B cell (primary cell): ENCODE data around the gene FOXI2. TPM values are rescaled to one million over a fixed set of nuclear protein-coding genes. Genes with fewer than 3 reads are reported as not detected.

ENCODE experiments used
- ATAC-seq: fragments of 200-7000 bp; cut with Tn5 transposase; one replicate; pipeline ENCODE4 v1.10.0; 2021; ENCODE audit warnings: low read depth, mild to moderate bottlenecking, moderate number of reproducible peaks, moderate library complexity
- CTCF ChIA-PET: fragments of 350-600 bp; sonication (Branson Sonifier 250); formaldehyde crosslinking; loops from one replicate; lab custom pipeline; 2021; ENCODE audit warnings: antibody characterized with exemption, inconsistent platforms; lab: Charles Lee
- POLR2A ChIA-PET: fragments of 350-600 bp; sonication (Branson Sonifier 250); formaldehyde crosslinking; loops from one replicate; lab custom pipeline; 2021; ENCODE audit warnings: antibody characterized with exemption; lab: Charles Lee
- DNase-seq: peaks from one replicate; pipeline ENCODE4 v3.0.0; 2013
- H2AFZ ChIP-seq: 2 replicates; pipeline ENCODE4 v1.6.1; 2012; ENCODE audit warnings: mild to moderate bottlenecking, low read depth, low read length; ENCODE audit not compliant: insufficient read depth, poor library complexity, severe bottlenecking
- H3K27ac ChIP-seq, 2 donors: 1 replicate in 1 of 2; 2 replicates in 1 of 2; pipeline ENCODE4 v1.5.1; 2012 to 2013; ENCODE audit warnings: low read length in 2 of 2, mild to moderate bottlenecking in 2 of 2, moderate library complexity in 1 of 2
- H3K27me3 ChIP-seq, 4 experiments: fragments of 200-600 bp in 1 of 4; sonication (generic) in 1 of 4; replicated peaks in 1 of 4; 1 replicate in 2 of 4; 2 replicates in 2 of 4; pipeline versions ENCODE4 v1.6.1 to v1.7.0; 2013 to 2016; ENCODE audit warnings: low read length in 3 of 4, mild to moderate bottlenecking in 2 of 4, mixed read lengths in 1 of 4, moderate library complexity in 1 of 4; ENCODE audit not compliant: insufficient read depth in 4 of 4, control insufficient read depth in 3 of 4; ENCODE audit errors: control extremely low read depth in 1 of 4
- H3K36me3 ChIP-seq, 2 experiments: replicated peaks in 1 of 2; 1 replicate in 1 of 2; 2 replicates in 1 of 2; pipeline versions ENCODE4 v1.6.1 to v1.7.1; 2013; ENCODE audit warnings: low read length in 1 of 2; ENCODE audit not compliant: insufficient read depth in 2 of 2, control insufficient read depth in 1 of 2; ENCODE audit errors: control extremely low read depth in 1 of 2, extremely low read depth in 1 of 2
- H3K4me1 ChIP-seq, 2 donors: fragments of 200-600 bp in 1 of 2; sonication (generic) in 1 of 2; 1 replicate in 1 of 2; 2 replicates in 1 of 2; pipeline versions ENCODE4 v1.5.1 to v1.6.1; 2013 to 2017; ENCODE audit warnings: low read length in 2 of 2; ENCODE audit not compliant: control insufficient read depth in 2 of 2, insufficient read depth in 2 of 2
- H3K4me2 ChIP-seq: replicated peaks from 2 replicates; pipeline ENCODE3; 2012; ENCODE audit warnings: mild to moderate bottlenecking, low read depth, low read length; ENCODE audit not compliant: poor library complexity, severe bottlenecking
- H3K4me3 ChIP-seq, 5 experiments: fragments of 200-600 bp in 1 of 5; sonication (generic) in 1 of 5; 1 replicate in 3 of 5; 2 replicates in 2 of 5; pipeline versions ENCODE4 v1.5.1 to v1.7.0; 2011 to 2016; ENCODE audit warnings: low read length in 4 of 5, mild to moderate bottlenecking in 4 of 5, low read depth in 2 of 5, control low read depth in 1 of 5, moderate library complexity in 1 of 5; ENCODE audit not compliant: insufficient read depth in 1 of 5; ENCODE audit errors: control extremely low read depth in 1 of 5, extremely low read depth in 1 of 5
- H3K79me2 ChIP-seq: fragments of 200-600 bp; sonication (generic); one replicate; pipeline ENCODE4 v1.6.0; 2016; ENCODE audit warnings: low read length; ENCODE audit not compliant: control insufficient read depth, insufficient read depth
- H3K9ac ChIP-seq: fragments of 200-600 bp; sonication (generic); 2 replicates; pipeline ENCODE4 v1.6.1; 2017; ENCODE audit warnings: mild to moderate bottlenecking, low read length, moderate library complexity
- H3K9me3 ChIP-seq, 3 donors: one replicate each; pipeline versions ENCODE4 v1.6.1 to v1.7.1; 2013; ENCODE audit warnings: low read length in 2 of 3; ENCODE audit not compliant: control insufficient read depth in 2 of 3, insufficient read depth in 1 of 3; ENCODE audit errors: control extremely low read depth in 1 of 3
- H4K20me1 ChIP-seq: 2 replicates; pipeline ENCODE4 v1.6.0; 2012; ENCODE audit warnings: mild to moderate bottlenecking, low read length; ENCODE audit not compliant: insufficient read depth, control insufficient read depth, poor library complexity, severe bottlenecking
- H3K27ac Mint-ChIP-seq: one replicate; pipeline ENCODE4 v1.8.0; 2021; ENCODE audit warnings: mixed read lengths
- H3K27me3 Mint-ChIP-seq: one replicate; pipeline ENCODE4 v1.8.0; 2021; ENCODE audit warnings: mixed read lengths
- H3K4me1 Mint-ChIP-seq: one replicate; pipeline ENCODE4 v1.8.0; 2021; ENCODE audit warnings: mixed read lengths
- H3K4me3 Mint-ChIP-seq: one replicate; pipeline ENCODE4 v1.8.0; 2021; ENCODE audit warnings: mixed read lengths
- H3K9me3 Mint-ChIP-seq: one replicate; pipeline ENCODE4 v1.8.0; 2022; ENCODE audit warnings: mixed read lengths; ENCODE audit not compliant: insufficient read depth
- CTCF ChIP-seq: fragments of 200-600 bp; IDR thresholded peaks from one replicate; pipeline ENCODE4 v1.8.0; 2022; ENCODE audit warnings: antibody characterized with exemption, mild to moderate bottlenecking
- EZH2 ChIP-seq: IDR thresholded peaks from 2 replicates; pipeline ENCODE4 v1.6.1; 2012; ENCODE audit warnings: borderline replicate concordance, low read depth, mild to moderate bottlenecking, moderate library complexity, low read length; ENCODE audit not compliant: insufficient read depth, poor library complexity, severe bottlenecking
- WGBS: methylation state at CpG from one replicate; pipeline ENCODE4 v1.1.5; 2013; ENCODE audit warnings: missing lambda C conversion rate; ENCODE audit not compliant: insufficient coverage; 5-methylcytosine and 5-hydroxymethylcytosine counted together
- intact Hi-C: fragments of 100-400 bp; cut with micrococcal nuclease; formaldehyde crosslinking; loops from one replicate; pipeline ENCODE4 v1.10.0; 2022
- polyA plus RNA-seq: library from polyadenylated mRNA; depleted of rRNA; stranded (reverse); fragments of >200 nt; gene quantifications from 2 replicates; pipeline ENCODE4 v1.2.3, GENCODE V29; 2012
- total RNA-seq, 2 donors: library from RNA; stranded (reverse); fragments of 120-200 nt in 1 of 2; gene quantifications; 1 replicate in 1 of 2; 2 replicates in 1 of 2; pipeline versions ENCODE4 v1.2.3 to v1.2.4, GENCODE V29; 2013 to 2022

FOXI2 gene
- total and polyA plus RNA-seq, 2 donors (not counting 1 experiment from before 2014, with no cell fraction given): not detected

- Histone ChIP-seq H3K9me3 (peaks cover 0 to 4% (median 0%) of the 10 kb centered on the region in 3 donors), H3K27me3 (peaks cover 0 to 4% (median 2%) of the 10 kb centered on the region in 4 experiments), H3K4me1 (no peaks in the 10 kb centered on the region), H3K36me3 (no peaks in the 10 kb centered on the region), H3K4me2 (no peak overlapping the region), H3K27ac (no peak overlapping the region), H4K20me1 (no peaks in the 10 kb centered on the region), H3K4me3 (no peak overlapping the region), H2AFZ (no peak overlapping the region), H3K79me2 (no peaks in the 10 kb centered on the region), H3K9ac (no peak overlapping the region)
- Mint-ChIP-seq H3K27ac (no peak overlapping the region), H3K4me3 (no peak overlapping the region), H3K4me1 (no peaks in the 10 kb centered on the region), H3K9me3 (peaks cover 4% of the 10 kb centered on the region), H3K27me3 (peaks cover 18% of the 10 kb centered on the region)
- no peak for TF ChIP-seq EZH2
- DNase-seq (no peak), ATAC-seq (no peak)
- CTCF ChIA-PET: no interaction called here
- 78% methylated on average over 5 of the region's 8 CpGs for WGBS
- POLR2A ChIA-PET: no interaction called here
- intact Hi-C loops: no loop called here
Observed at GRCh38 chr10:127699311-127699710, 37.7 kb upstream of the FOXI2 start.

DNA sequence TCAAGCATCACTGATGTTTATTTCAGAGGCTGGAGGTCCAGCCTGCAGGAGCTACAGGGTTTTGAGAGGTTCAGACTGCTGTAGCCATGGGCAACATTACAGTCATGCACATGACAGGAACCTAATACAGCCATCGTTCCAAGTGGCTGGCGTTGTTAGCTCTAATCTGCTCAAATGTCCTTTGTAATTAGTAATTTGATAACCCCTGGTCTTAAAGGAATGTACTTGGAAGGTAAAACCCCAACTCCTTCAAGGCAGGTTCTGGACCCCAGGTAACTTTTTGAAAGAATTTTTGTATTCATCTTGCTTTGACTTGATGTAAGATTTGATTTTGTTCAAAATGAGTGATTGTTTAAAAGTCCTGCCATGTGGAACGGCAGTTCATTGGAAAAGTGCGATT, 34.7 kb upstream of the FOXI2 start:
- ChIA-PET CTCF (no interaction called here), POLR2A (no interaction called here)
- no peak overlapping the region for H2AFZ ChIP-seq
- Mint-ChIP-seq H3K9me3 (peaks cover 4% of the 10 kb centered on the region), H3K27ac (no peak overlapping the region), H3K4me1 (no peaks in the 10 kb centered on the region), H3K4me3 (no peak overlapping the region), H3K27me3 (peaks cover 20% of the 10 kb centered on the region)
- no peak overlapping the region for H3K4me3 ChIP-seq
- H3K9ac ChIP-seq: no peak overlapping the region
- H3K27me3 ChIP-seq: peaks cover 0 to 4% (median 2%) of the 10 kb centered on the region in 4 experiments
- no peaks in the 10 kb centered on the region for H3K4me1 ChIP-seq
- H3K36me3 ChIP-seq: no peaks in the 10 kb centered on the region
- TF ChIP-seq CTCF: no peak
- intact Hi-C loops: no loop called here
- H3K4me2 ChIP-seq: no peak overlapping the region
- 90% methylated on average over 4 of the region's 4 CpGs for WGBS
- peaks cover 0 to 5% (median 0%) of the 10 kb centered on the region in 3 donors for H3K9me3 ChIP-seq
- DNase-seq (no peak), ATAC-seq (no peak)
- H3K27ac ChIP-seq: no peak overlapping the region
- no peaks in the 10 kb centered on the region for H4K20me1 ChIP-seq
- H3K79me2 ChIP-seq: no peaks in the 10 kb centered on the region
